Fibroblast of lung (primary cell): ENCODE data around the gene TNFRSF21. TPM values are rescaled to one million over a fixed set of nuclear protein-coding genes. Genes with fewer than 3 reads are reported as not detected.
A peak's percentile ranks its signal among the peaks of the same experiment; 100 is the strongest.
"Not testable (repeated sequence)": the region's sequence is repeated elsewhere in the genome, so short reads cannot be mapped to it uniquely, and the experiment has no call there.

Experiments used
- DNase-seq, 2 donors: peaks; one replicate each; pipeline versions ENCODE4 v3.0.0 to v3.0.0-alpha.2; 2010; ENCODE audit warnings: low read depth in 2 of 2
- H2AFZ ChIP-seq: 2 replicates; pipeline ENCODE4 v1.5.1; 2012; ENCODE audit warnings: low read length, control low read depth, inconsistent platforms
- H3K27ac ChIP-seq: 2 replicates; pipeline ENCODE4 v1.5.1; 2011; ENCODE audit warnings: low read length, control low read depth; ENCODE audit not compliant: insufficient read depth
- H3K27me3 ChIP-seq: 2 replicates; pipeline ENCODE4 v1.5.1; 2011; ENCODE audit warnings: mild to moderate bottlenecking, low read length; ENCODE audit not compliant: control insufficient read depth, insufficient read depth
- H3K36me3 ChIP-seq: 2 replicates; pipeline ENCODE4 v1.5.1; 2011; ENCODE audit warnings: low read length; ENCODE audit not compliant: control insufficient read depth, insufficient read depth
- H3K4me1 ChIP-seq: 2 replicates; pipeline ENCODE4 v1.5.1; 2011; ENCODE audit warnings: low read length; ENCODE audit not compliant: control insufficient read depth, insufficient read depth; ENCODE audit errors: extremely low read depth
- H3K4me2 ChIP-seq: 2 replicates; pipeline ENCODE4 v1.5.1; 2011; ENCODE audit warnings: low read length, control low read depth; ENCODE audit not compliant: insufficient read depth; ENCODE audit errors: extremely low read depth
- H3K4me3 ChIP-seq, 4 experiments: fragments of 200-600 bp in 1 of 4; sonication (generic) in 1 of 4; replicated peaks in 1 of 4; 2 replicates each; pipeline ENCODE4 v1.5.1; 2011 to 2016; ENCODE audit warnings: low read length in 4 of 4, low read depth in 3 of 4, mild to moderate bottlenecking in 3 of 4, control low read depth in 2 of 4, inconsistent platforms in 1 of 4, mixed read lengths in 1 of 4; ENCODE audit not compliant: insufficient read depth in 1 of 4; ENCODE audit errors: control extremely low read depth in 1 of 4
- H3K79me2 ChIP-seq: 2 replicates; pipeline ENCODE4 v1.5.1; 2012; ENCODE audit warnings: mild to moderate bottlenecking, low read length, inconsistent platforms; ENCODE audit not compliant: control insufficient read depth, insufficient read depth
- H3K9ac ChIP-seq: 2 replicates; pipeline ENCODE4 v1.5.1; 2011; ENCODE audit warnings: mild to moderate bottlenecking, low read length, control low read depth; ENCODE audit not compliant: insufficient read depth
- H3K9me3 ChIP-seq: 2 replicates; pipeline ENCODE4 v1.5.1; 2012; ENCODE audit warnings: low read depth, low read length; ENCODE audit not compliant: control insufficient read depth, insufficient read depth
- H4K20me1 ChIP-seq: 2 replicates; pipeline ENCODE4 v1.5.1; 2011; ENCODE audit warnings: low read length; ENCODE audit not compliant: control insufficient read depth, insufficient read depth; ENCODE audit errors: extremely low read depth
- EZH2 ChIP-seq: IDR thresholded peaks from 2 replicates; pipeline ENCODE4 v1.5.1; 2012; ENCODE audit warnings: low read length, control low read depth, mild to moderate bottlenecking; ENCODE audit errors: missing control alignments
- polyA plus RNA-seq, 2 donors: library from polyadenylated mRNA; depleted of rRNA in 1 of 2; stranded (reverse) in 1 of 2; unstranded in 1 of 2; fragments of >200 nt; gene quantifications; 2 replicates each; pipeline ENCODE4 v1.2.1, GENCODE V29; 2011 to 2012; ENCODE audit warnings: missing spikeins in 1 of 2
- total RNA-seq: library from RNA; depleted of rRNA; stranded (reverse); fragments of >200 nt; gene quantifications from 2 replicates; pipeline ENCODE4 v1.2.1, GENCODE V29; 2014
- TF ChIP-seq, protein P1 (sequence below), 2 donors: IDR thresholded peaks in 1 of 2; conservative IDR thresholded peaks in 1 of 2; 1 replicate in 1 of 2; 2 replicates in 1 of 2; pipeline ENCODE4 v1.5.1; 2011 to 2012; ENCODE audit warnings: low read length in 2 of 2, control low read depth in 1 of 2, inconsistent platforms in 1 of 2, low read depth in 1 of 2, mild to moderate bottlenecking in 1 of 2

TNFRSF21 gene
- total and polyA plus RNA-seq, 2 donors (not counting 1 experiment from before 2014, with no cell fraction given) = 4.8 to 8.9 TPM

DNA sequence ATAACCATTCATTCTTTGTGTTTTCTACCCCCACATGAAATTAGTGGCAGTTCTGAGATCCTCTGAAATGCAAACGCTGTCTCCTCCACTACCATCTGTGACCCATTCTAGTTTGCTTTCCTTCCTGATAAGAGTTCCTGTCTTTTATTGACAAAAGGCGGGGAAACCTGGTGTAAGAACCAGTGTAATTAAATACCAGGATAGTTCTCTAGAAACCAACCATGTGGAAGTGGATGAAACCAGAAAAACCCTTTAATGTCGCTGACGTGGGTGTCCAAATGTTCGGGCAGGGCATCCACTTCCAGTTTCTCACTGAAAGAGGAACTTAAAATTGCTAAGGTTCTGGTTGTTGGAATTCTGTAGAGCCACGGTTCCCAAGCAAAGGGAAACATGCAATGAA is 79.1 kb downstream of the TNFRSF21 start:
- Histone ChIP-seq H3K27me3 (no peaks in the 10 kb centered on the region), H3K79me2 (no peaks in the 10 kb centered on the region), H3K9me3 (no peaks in the 10 kb centered on the region), H3K4me3 (no peak overlapping the region), H3K27ac (no peak overlapping the region), H3K36me3 (no peaks in the 10 kb centered on the region), H3K4me2 (no peak overlapping the region), H3K9ac (no peak overlapping the region), H2AFZ (no peak overlapping the region), H3K4me1 (no peaks in the 10 kb centered on the region), H4K20me1 (no peaks in the 10 kb centered on the region)
- TF ChIP-seq EZH2 = no peak
- TF ChIP-seq, protein P1, sequence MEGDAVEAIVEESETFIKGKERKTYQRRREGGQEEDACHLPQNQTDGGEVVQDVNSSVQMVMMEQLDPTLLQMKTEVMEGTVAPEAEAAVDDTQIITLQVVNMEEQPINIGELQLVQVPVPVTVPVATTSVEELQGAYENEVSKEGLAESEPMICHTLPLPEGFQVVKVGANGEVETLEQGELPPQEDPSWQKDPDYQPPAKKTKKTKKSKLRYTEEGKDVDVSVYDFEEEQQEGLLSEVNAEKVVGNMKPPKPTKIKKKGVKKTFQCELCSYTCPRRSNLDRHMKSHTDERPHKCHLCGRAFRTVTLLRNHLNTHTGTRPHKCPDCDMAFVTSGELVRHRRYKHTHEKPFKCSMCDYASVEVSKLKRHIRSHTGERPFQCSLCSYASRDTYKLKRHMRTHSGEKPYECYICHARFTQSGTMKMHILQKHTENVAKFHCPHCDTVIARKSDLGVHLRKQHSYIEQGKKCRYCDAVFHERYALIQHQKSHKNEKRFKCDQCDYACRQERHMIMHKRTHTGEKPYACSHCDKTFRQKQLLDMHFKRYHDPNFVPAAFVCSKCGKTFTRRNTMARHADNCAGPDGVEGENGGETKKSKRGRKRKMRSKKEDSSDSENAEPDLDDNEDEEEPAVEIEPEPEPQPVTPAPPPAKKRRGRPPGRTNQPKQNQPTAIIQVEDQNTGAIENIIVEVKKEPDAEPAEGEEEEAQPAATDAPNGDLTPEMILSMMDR (conservative IDR thresholded peaks at IDR 0.05 in 1 of 2, IDR thresholded peaks at IDR 0.05 in 1 of 2; ENCODE audit: low read depth in 1 of 2, low read length in 2 of 2) = no peak
- no peak for DNase-seq

DNA sequence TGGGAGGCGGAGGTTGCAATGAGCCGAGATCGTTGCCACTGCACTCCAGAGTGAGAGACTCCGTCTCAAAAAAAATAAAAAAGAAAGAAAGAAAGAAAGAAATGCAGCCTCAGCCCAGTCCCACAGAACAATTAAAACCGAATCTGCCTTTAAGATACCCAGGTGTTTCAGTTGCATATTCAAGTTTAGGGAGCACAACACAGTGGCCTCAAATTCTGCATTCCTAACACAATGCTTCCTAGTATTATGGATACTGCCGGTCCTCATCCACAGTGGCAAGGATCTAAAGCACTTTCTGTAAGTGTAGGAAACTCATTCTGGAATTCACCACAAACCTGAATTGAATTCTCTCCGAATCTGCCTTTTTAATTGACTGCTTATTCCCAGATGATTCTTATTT is 80.5 kb downstream of the TNFRSF21 start:
- Histone ChIP-seq H3K4me2 (no peak overlapping the region), H3K27me3 (no peaks in the 10 kb centered on the region), H3K36me3 (no peaks in the 10 kb centered on the region), H4K20me1 (no peaks in the 10 kb centered on the region), H2AFZ (no peak overlapping the region), H3K27ac (no peak overlapping the region), H3K4me1 (no peaks in the 10 kb centered on the region), H3K79me2 (no peaks in the 10 kb centered on the region), H3K9ac (no peak overlapping the region), H3K4me3 (no peak overlapping the region), H3K9me3 (no peaks in the 10 kb centered on the region)
- TF ChIP-seq, protein P1 (conservative IDR thresholded peaks at IDR 0.05 in 1 of 2, IDR thresholded peaks at IDR 0.05 in 1 of 2; ENCODE audit: low read depth in 1 of 2, low read length in 2 of 2) = no peak
- TF ChIP-seq EZH2 = no peak
- no peak for DNase-seq

DNA sequence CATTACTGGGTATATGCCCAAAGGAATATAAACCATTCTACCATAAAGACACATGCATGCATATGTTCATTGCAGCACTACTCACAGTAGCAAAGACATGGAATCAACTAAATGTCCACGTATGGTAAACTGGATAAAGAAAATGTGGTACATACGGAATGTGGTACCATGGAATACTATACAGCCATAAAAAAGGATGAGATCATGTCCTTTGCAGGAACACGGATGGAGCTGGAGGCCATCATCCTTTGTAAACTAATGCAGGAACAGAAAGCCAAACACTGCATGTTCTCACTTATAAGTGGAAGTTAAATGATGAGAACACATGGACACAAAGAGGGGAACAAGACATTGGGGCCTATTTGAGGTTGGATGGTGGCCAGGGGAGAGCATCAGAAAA is 81.6 kb downstream of the TNFRSF21 start:
- H3K4me2 ChIP-seq, H4K20me1 ChIP-seq, H3K79me2 ChIP-seq, DNase-seq, H2AFZ ChIP-seq, H3K36me3 ChIP-seq, H3K27ac ChIP-seq, H3K27me3 ChIP-seq, H3K9me3 ChIP-seq, H3K4me3 ChIP-seq, H3K9ac ChIP-seq, H3K4me1 ChIP-seq: not testable (repeated sequence)

DNA sequence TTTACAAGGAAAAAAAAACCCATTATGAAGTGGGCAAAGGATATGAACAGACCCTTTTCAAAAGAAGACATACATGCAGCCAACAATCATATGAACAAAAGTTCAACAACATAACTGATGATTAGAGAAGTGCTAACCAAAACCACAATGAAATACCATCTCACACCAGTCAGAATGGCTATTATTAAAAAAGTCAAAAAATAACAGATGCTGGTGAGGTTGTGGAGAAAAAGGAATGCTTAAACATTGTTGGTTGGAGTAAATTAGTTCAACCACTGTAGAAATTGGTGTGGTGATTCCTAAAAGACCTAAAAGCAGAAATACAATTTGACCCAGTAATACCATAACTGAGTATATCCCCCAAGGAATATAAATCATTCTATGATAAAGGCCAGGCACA is 86.5 kb downstream of the TNFRSF21 start:
- not testable (repeated sequence) for H3K4me2 ChIP-seq, H4K20me1 ChIP-seq, H3K27me3 ChIP-seq, H2AFZ ChIP-seq, H3K27ac ChIP-seq, H3K4me1 ChIP-seq, H3K36me3 ChIP-seq, H3K9me3 ChIP-seq, H3K4me3 ChIP-seq, H3K9ac ChIP-seq, H3K79me2 ChIP-seq
- DNase-seq = peak in 1 of 2 donors; percentile 71
